Type B pancreatic cell (in vitro differentiated cells): ENCODE results near the gene MYBPH. TPM values are rescaled to one million over a fixed set of nuclear protein-coding genes. Genes with fewer than 3 reads are reported as not detected.

Experiments used
- DNase-seq: peaks from one replicate; pipeline ENCODE4 v3.0.0; 2021; ENCODE audit warnings: mixed read lengths; ENCODE audit not compliant: unreplicated experiment; ENCODE audit errors: extremely low spot score
- H3K27ac Mint-ChIP-seq: 2 replicates; pipeline ENCODE4 v1.8.0; 2021; ENCODE audit warnings: mild to moderate bottlenecking, mixed read lengths
- H3K27me3 Mint-ChIP-seq: 2 replicates; pipeline ENCODE4 v1.8.0; 2021; ENCODE audit warnings: mixed read lengths
- H3K36me3 Mint-ChIP-seq: 2 replicates; pipeline ENCODE4 v1.8.0; 2021; ENCODE audit warnings: mixed read lengths
- H3K4me1 Mint-ChIP-seq: one replicate; pipeline ENCODE4 v1.8.0; 2021; ENCODE audit warnings: mixed read lengths; ENCODE audit not compliant: unreplicated experiment
- H3K4me3 Mint-ChIP-seq: 2 replicates; pipeline ENCODE4 v1.8.0; 2021; ENCODE audit warnings: mild to moderate bottlenecking, mixed read lengths
- H3K9me3 Mint-ChIP-seq: 2 replicates; pipeline ENCODE4 v1.8.0; 2021; ENCODE audit warnings: mixed read lengths
- total RNA-seq: library from RNA; stranded (reverse); gene quantifications from 2 replicates; pipeline ENCODE4 v1.2.1, GENCODE V29; 2021; ENCODE audit warnings: low replicate concordance
- TF ChIP-seq, protein P1 (sequence below): fragments of 200-600 bp; sonication (generic); conservative IDR thresholded peaks from 2 replicates; pipeline ENCODE4 v1.5.0; 2021; ENCODE audit warnings: antibody characterized with exemption, mild to moderate bottlenecking

Gene MYBPH
- total RNA-seq, 1 donor from 2014 or later: 1.6 TPM

DNA sequence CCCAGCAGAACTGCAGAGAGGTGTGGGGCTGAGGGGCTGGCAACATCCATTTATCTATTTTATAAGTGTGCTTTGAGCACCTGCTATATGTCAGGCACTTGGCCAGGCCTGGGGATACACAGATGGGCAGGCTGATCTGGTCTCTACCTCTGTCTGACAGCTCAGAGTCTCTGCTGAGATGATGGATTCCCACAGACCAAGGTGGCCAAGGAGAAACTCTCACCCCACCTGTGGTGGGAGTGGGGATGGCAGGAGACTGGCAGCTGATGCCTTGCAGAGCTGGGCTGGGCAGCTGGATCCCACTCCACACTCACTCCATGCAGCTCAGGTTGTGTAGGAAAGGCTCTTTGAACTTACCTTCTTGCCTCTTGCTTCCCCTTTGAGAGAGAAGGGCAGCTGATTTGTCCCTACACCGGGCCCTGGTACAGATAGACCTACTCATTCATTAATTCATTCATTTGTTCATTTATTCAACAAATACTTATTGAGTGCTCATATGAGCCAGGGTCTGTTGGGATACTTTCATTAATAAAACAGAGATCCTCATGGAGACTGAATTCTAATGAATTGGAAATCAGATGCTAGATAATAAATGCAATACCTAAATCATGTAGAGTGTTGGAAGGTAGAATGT is 39.1 kb downstream of the MYBPH start:
- Mint-ChIP-seq H3K4me3 (no peak overlapping the region), H3K27me3 (peaks cover under 1% of the 10 kb centered on the region), H3K9me3 (no peaks in the 10 kb centered on the region), H3K27ac (no peak overlapping the region), H3K36me3 (no peaks in the 10 kb centered on the region), H3K4me1 (peaks cover 5% of the 10 kb centered on the region)
- TF ChIP-seq, protein P1, sequence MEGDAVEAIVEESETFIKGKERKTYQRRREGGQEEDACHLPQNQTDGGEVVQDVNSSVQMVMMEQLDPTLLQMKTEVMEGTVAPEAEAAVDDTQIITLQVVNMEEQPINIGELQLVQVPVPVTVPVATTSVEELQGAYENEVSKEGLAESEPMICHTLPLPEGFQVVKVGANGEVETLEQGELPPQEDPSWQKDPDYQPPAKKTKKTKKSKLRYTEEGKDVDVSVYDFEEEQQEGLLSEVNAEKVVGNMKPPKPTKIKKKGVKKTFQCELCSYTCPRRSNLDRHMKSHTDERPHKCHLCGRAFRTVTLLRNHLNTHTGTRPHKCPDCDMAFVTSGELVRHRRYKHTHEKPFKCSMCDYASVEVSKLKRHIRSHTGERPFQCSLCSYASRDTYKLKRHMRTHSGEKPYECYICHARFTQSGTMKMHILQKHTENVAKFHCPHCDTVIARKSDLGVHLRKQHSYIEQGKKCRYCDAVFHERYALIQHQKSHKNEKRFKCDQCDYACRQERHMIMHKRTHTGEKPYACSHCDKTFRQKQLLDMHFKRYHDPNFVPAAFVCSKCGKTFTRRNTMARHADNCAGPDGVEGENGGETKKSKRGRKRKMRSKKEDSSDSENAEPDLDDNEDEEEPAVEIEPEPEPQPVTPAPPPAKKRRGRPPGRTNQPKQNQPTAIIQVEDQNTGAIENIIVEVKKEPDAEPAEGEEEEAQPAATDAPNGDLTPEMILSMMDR: no peak
- no peak for DNase-seq

DNA sequence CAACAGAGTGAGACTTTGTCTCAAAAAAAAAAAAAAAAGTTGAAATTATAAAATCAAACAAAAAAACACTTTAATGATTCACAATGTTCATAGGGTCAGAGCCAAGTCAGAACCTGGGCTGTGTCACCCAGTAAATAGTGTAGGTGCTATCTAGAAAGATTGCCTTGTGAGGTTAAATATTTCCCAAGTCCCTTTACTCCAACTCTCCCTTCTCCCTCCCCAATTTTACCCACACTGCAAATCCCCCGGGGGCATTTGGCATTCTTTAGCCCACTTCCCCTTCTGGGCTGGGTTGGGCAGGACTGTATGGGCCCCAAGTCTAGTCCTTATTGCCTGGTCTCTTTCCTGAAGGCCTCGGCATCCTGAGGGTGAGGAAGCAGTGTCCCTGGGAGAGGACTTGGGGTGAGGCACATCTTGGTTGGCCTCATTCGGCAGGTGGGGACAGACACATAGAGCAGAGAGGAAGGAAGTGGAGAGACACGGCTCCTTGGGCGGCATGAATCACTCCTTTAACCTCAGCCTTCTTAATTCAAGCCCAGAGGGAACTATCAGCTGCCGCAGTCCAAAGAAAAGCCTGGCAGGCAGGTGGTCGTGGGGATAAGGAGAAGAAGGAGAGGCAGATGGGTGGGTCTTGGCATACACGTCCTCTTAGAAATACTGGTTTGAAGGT is 39.9 kb downstream of the MYBPH start:
- H3K27ac Mint-ChIP-seq: no peak overlapping the region
- no peak for DNase-seq
- TF ChIP-seq, protein P1: no peak
- H3K4me3 Mint-ChIP-seq: no peak overlapping the region
- no peaks in the 10 kb centered on the region for H3K36me3 Mint-ChIP-seq
- no peaks in the 10 kb centered on the region for H3K9me3 Mint-ChIP-seq
- H3K4me1 Mint-ChIP-seq: peaks cover 5% of the 10 kb centered on the region
- H3K27me3 Mint-ChIP-seq: peaks cover 4% of the 10 kb centered on the region

DNA sequence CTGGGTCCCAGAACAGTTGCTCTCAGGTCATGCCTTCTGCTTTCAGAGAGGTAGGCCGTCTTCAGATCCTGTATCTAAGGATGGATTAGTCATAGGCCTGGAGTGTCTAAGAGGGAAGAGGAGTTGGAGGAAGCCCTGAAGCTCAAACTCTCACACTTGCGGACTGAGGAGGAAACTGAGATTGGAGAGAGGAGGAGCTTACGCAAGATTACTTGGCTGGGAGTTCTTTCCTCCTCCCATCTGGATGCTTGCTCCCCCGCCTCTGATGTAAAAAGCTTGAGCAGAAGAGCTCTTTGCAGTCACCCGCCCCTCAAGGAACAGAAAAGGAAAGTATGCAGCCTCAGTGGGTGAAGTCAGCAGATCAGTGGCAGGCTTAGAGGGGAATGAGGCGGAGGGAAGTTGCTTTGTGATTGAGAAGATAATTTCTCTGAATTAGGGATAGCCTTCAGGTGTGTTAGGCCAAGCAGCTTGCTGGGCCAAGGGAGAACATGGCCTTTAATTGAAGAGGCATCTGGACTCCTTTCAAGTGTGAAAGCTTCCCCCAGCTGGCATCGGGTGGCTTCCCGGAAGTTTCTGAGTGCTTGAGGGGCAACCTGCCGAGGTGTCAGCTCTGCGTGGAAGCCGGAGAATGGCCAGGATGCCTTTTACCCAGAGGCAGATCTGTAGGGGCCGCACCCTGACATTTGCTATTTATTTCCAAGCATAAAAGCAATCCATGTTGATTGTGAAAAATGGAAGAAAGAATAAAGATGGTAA is 41.5 kb downstream of the MYBPH start:
- Mint-ChIP-seq H3K27ac (no peak overlapping the region), H3K4me1 (peaks cover 14% of the 10 kb centered on the region), H3K9me3 (no peaks in the 10 kb centered on the region), H3K27me3 (peaks cover 15% of the 10 kb centered on the region), H3K36me3 (no peaks in the 10 kb centered on the region), H3K4me3 (no peak overlapping the region)
- no peak for DNase-seq
- TF ChIP-seq, protein P1: no peak

DNA sequence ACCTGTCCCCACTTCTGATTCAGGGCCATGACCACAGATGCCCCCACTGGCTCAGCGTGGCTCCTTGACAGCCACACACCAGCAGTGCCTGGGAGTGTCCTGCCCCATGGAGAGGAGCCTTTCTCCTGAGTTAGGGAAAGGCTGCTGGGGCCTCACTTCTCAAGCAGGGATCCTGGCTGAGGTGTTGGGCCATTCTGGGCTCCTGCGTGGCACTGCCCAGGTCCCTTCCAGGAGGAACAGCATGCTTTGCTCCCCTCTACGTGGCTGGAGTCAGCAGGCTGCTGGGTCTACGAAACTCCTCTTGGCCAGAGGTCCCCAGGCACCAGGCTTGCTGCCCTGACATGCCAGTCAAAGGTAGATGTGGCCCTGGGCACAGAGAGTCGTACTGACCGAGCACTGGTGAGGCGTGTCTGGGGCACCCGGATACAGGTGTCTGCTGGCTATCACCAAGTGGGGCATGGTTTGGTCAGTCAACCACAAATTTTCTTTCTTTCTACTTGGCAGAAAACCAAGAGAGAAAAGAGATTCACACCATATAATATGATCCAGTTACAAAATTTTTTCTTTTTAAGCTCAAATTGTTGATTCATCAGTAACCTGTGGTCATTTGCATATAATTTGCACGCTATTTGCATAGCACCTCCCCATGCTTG is 44.0 kb downstream of the MYBPH start:
- H3K27ac Mint-ChIP-seq: no peak overlapping the region
- TF ChIP-seq, protein P1: no peak
- H3K36me3 Mint-ChIP-seq: no peaks in the 10 kb centered on the region
- DNase-seq: no peak
- H3K9me3 Mint-ChIP-seq: no peaks in the 10 kb centered on the region
- peaks cover 36% of the 10 kb centered on the region for H3K27me3 Mint-ChIP-seq
- no peak overlapping the region for H3K4me3 Mint-ChIP-seq
- peaks cover 21% of the 10 kb centered on the region for H3K4me1 Mint-ChIP-seq

DNA sequence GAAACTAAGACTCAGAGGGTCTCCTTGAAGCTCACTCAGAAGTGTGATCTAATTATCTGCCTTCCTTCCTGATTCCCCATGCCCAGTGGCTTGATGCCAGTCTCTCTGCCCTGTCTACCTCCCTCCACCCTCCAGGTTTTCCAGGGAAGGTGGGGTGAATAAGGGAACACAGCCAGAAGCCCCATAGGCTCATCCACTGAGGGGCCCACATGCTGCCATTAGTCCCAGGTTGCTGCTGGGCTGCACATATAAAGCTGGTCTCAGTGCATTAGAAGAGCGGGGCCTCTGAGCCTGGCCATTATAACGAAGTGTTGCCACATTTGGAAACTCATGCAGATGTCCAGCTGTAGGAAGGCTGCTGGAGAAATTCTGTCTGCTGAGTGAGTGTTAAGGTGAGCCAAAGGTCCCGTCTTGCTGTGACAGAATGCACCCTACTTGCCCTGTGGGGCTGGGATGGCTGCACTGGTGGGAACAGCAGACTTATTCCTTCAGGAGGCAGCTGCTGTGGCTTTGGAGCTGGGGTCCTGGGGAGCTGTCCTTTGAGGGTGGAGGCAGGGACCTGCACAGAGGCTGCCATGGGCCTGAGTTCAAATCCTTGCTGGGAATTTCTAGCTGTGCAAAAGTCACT is 45.2 kb downstream of the MYBPH start:
- peaks cover 27% of the 10 kb centered on the region for H3K4me1 Mint-ChIP-seq
- no peak overlapping the region for H3K27ac Mint-ChIP-seq
- TF ChIP-seq, protein P1: no peak
- no peak overlapping the region for H3K4me3 Mint-ChIP-seq
- H3K27me3 Mint-ChIP-seq: peaks cover 48% of the 10 kb centered on the region
- H3K9me3 Mint-ChIP-seq: no peaks in the 10 kb centered on the region
- peak; percentile 13 for DNase-seq
- H3K36me3 Mint-ChIP-seq: no peaks in the 10 kb centered on the region
